Tongue (tissue), 2 donors: ENCODE measurements around the gene CCDC181. TPM values are rescaled to one million over a fixed set of nuclear protein-coding genes. Genes with fewer than 3 reads are reported as not detected.

ENCODE experiments used
- DNase-seq: peaks from one replicate; pipeline ENCODE4 v3.0.0-alpha.2; 2015
- total RNA-seq: library from RNA; depleted of rRNA; stranded (reverse); fragments of >200 nt; gene quantifications from one replicate; pipeline ENCODE4 v1.2.3, GENCODE V29; 2014

CCDC181 gene
- total RNA-seq, 1 donor from 2014 or later = 1.6 TPM

DNA sequence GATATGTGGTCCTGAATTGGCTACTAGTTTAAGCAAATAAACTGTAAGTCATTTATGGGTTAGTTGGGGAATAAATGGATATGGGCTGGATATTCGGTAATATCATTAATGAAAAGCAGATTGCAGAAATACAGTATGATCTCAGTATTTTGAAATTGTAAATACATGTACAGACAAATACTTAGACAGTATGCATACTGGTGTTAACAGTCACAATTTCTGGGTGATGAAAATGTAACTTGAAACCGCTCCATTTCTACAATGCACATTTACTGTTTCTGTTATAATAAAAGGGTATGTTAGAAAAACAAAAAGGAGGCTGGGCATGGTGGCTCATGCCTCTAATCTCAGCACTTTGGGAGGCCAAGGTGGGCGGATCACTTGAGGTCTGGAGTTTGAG, 31.3 kb downstream of the CCDC181 start:
- DNase-seq = no peak

DNA sequence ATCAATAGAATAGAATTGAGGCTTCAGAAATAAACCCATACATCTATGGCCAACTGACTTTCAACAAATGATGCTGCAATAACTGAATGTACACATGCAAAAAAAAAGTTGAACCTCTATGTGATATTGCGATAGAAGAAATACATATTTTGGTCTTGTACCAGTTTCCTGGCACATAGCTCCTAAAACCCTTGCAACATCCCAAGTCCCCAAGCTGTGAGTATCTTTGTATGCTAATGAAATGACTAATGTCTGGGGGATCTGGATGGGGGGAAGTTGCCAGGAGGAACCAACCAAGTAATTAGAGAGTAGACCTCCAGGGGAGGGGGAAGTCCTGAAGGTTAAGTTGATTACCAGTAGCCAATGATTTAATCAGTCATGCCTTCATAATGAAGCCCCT, 34.9 kb downstream of the CCDC181 start:
- no peak for DNase-seq

DNA sequence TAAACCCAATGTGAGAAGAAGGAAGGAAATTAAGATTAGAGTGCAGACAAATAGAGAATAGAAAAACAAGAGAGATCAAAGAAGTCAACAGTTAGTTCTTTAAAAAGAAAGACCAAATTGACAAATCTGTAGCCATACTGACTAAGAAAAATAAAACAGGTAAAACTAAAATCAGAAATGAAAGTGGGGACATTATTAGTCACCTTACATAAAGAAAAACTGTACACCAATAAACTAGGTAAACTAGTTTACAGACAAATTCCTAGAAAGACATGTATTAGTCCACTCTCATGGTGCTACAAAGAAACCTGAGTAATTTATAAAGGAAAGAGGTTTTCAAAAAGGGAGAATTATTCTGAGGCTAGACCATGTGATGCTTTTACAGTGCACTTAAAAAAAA, 37.0 kb downstream of the CCDC181 start:
- no peak for DNase-seq

DNA sequence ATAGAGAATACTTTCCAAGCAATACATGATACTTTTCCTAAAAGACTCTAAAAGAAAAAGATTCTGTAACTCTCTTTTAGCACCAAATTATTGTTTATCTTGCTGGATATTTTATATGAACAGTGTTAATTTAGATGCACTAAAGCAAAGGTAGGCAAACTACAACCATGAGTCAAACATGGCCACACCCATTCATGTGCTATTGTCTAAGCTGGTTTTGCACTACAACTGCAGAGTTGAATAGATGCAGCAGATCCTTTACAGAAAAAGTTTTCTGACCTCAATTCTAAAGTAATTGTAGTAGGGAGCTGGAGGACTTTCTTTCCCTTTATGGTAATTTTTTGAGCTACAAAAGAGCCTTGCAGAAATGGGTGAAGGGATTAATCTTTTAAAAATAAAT, 39.9 kb downstream of the CCDC181 start:
- DNase-seq = no peak

GRCh38 chr1:169383449-169383848, 43.8 kb downstream of the CCDC181 start:
- no peak for DNase-seq

DNA sequence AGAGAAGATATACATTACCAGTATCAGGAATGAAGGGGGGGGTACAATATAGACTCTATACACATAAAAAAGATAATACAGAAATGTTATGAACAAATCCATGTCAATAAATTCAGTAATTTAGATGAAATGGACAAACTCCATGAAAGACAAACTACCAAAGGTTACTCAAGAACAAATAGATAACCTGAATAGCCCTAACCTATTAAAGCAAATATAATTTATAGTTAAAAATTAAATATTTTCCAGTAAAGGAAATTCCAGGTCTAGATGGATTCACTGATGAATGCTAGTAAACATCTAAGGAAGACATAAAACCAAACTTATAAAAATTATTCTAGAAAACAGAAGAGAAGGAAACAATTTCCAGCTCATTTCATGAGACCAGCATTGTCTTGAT, 46.1 kb downstream of the CCDC181 start:
- no peak for DNase-seq

- DNase-seq = no peak
These were observed 55.9 kb downstream of the CCDC181 start for GRCh38 chr1:169371404-169371803.

DNA sequence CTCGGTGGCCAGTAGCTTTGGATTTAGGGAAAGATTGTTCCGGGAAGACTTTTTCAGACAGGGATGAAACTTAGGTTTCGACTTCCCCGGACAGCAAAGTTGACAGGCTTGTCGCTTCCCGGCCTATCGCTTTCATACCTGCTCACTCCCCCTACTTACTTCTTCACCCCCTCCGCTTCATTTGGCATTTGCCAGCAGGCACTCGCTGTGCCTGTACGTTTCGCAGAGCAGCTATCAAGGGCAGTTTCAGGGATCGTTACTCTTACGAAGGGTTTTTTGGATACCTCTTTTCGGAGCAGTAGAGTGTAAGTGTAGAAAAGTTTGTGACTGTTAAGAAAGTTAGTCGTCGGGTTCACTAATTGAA, 58.9 kb downstream of the CCDC181 start:
- DNase-seq = no peak

DNA sequence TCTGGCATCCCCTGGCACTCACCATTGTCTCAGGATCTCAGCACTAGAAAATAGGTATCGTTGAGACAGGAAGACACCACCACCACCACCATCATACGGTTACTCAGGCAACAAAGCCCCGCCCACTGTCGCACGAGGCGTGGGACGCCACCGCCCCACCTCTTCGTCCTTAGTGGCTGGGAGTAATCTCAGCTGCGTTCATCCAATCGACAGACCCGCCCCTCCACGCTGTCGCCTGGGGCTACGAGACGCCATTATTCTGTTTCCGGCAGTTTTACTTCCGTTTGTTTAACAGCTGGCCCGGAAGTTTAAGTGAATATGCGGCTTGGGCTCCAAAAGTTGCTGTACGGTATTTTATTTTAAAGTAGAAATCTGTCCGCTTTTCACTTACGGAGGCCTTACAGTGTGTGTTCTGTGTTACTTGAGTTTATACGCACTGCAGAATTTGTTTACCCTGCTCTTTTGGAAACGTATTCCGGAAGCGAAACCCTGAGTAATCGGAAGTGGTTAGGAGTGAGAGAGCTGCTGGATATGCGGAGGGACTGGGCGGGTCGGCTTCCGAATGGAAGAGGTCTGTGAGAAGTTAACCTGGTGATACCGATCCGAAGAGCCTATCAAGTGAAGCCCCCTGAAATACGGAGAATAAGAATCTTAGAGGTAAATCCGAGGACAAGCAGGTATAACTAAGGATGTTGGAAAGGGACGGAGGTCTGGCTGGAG, 59.4 kb downstream of the CCDC181 start, which contains the start of the genes BLZF1 and NME7:
TSS of gene BLZF1 (plus strand) at position 510 of the 720 bp plus-strand sequence. CDS start 1,328 bp downstream, outside the sequence.
TSS of gene NME7 (minus strand) at position 112 of the 720 bp plus-strand sequence. CDS start at position 25, 87 bp downstream.
- DNase-seq = peak; percentile 99

- DNase-seq = no peak
These were observed 60.1 kb downstream of the CCDC181 start for GRCh38 chr1:169367096-169367685.

- DNase-seq = no peak
These were observed 62.3 kb downstream of the CCDC181 start for GRCh38 chr1:169364948-169365347.

GRCh38 chr1:169363046-169363730, 64.1 kb downstream of the CCDC181 start:
- no peak for DNase-seq

DNA sequence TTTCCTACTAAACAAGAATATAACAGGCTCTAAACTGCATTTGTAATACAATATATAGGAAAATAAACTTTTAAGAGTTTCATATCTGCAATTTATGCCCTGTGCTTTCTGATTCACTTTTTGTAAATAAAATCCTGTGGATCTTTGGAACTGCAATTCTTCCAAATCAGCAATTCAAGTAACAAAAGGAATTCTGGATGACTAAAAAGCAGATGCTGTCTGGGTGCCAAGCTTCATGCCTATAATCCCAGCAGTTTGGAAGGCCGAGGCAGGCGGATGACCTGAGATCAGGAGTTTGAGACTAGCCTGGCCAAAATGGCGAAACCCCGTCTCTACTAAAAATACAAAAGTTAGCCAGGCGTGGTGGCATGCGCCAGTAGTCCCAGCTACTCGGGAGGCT, 66.0 kb downstream of the CCDC181 start:
- no peak for DNase-seq

DNA sequence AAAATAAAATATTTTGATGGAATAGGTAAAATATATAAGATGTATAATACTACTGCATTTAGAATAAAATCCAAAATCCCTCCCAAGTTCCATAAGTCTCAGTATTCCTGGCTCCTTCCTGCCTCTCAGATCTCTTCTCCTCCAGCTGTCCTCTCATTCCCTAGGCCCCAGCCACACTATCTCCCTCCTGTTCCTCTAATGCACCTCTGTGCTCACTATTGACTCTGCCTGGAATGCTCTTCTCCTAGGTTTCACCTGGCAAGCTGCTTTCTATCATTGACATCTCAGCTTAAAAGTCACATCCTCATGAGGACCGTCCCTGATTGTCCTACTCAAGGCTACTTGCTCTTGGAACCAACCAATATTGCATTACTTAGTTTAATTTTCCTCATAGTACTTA, 66.9 kb downstream of the CCDC181 start:
- no peak for DNase-seq

GRCh38 chr1:169348383-169349036, 78.8 kb downstream of the CCDC181 start:
- peak; percentile 84 for DNase-seq

- no peak for DNase-seq
These were observed 79.4 kb downstream of the CCDC181 start for GRCh38 chr1:169347688-169348382.

DNA sequence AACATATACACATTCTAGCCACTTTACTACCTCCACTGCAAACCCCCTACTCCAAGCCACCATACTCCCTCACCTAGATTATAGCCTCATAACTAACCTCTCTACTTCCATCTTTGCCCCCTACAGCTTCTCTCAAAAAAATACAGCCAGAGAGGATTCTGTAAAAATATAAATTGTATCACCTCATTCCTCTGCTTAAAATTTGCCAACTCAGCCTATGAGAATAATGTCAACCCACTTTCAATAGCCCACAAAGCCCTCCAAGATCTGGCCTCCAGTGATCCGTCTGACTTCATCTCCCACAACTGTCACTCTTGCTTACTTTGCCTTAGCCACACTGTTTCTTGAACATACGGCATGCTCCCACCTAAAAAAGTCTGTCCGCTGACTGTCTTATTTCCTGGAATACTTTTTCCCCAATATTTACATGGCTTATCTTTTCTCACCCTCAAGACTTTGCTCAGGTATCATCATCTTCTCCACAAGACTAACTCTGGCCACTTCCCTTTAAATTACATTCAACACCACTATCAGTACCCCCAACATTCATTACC, 81.2 kb downstream of the CCDC181 start:
- DNase-seq = no peak

DNA sequence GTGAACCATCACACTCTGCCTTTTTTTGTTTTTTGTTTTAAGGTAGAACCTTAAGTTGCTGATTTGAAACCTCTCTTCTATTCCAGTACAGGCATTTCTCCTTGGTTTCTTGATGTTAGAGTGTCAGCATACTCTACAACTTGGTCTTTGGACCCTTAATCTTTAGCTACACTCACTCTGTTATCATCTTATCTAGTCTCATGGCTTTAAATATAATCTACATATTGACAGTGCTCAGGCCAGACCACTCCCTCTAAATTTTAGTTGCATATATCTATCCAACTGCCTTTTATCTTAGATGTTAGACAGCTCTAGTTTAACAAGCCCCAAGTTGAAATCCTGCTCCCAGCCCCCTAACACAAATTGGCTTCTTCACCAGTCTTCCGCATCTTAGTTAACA, 81.8 kb downstream of the CCDC181 start:
- DNase-seq = no peak
